NCI-H1048 (cell line): ENCODE measurements around the gene TBCD.

Source experiments
- DNase-seq: peaks from one replicate; lab custom pipeline; 2025; lab: John Stamatoyannopoulos, UW

Gene TBCD

GRCh38 chr17:82810644-82811430 lies 59.0 kb downstream of the TBCD start:
- no peak for DNase-seq

- no peak for DNase-seq
Observed at GRCh38 chr17:82812058-82812457, 60.2 kb downstream of the TBCD start.

DNA sequence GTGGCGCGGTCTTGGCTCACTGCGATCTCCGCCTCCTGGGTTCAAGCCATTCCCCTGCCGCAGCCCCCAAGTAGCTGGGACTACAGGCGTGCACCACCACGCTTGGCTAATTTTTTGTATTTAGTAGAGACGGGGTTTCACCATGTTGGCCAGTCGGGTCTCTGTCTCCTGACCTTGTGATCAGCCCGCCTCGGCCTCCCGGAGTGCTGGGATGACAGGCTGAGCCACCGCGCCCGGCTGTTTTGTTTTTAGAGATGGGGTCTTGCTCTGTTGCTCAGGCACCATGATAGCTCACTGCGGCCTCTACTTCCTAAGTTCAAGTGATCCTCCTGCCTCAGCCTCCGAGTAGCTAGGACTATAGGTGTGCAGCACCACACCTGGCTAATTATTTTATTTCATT lies 60.7 kb downstream of the TBCD start:
- no peak for DNase-seq

- DNase-seq = no peak
Observed at GRCh38 chr17:82813299-82814051, 61.6 kb downstream of the TBCD start.

DNA sequence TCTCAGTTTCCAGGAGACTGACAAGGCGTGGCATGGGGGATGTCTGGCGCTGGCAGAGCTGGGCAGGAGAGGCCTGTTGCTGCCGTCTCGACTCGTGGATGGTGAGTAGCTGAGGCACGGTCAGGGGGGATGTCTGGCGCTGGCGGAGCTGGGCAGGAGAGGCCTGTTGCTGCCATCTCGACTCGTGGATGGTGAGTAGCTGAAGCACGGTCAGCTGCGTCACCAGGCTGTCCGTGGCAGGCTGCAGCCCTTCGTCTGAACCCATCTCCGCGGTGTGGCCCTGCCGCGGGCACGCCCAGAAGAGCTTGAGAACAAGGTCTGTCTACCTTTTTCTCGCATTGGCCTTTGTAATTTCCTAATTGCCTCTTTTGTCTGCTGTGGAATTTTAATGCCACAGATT lies 63.0 kb downstream of the TBCD start:
- no peak for DNase-seq

DNA sequence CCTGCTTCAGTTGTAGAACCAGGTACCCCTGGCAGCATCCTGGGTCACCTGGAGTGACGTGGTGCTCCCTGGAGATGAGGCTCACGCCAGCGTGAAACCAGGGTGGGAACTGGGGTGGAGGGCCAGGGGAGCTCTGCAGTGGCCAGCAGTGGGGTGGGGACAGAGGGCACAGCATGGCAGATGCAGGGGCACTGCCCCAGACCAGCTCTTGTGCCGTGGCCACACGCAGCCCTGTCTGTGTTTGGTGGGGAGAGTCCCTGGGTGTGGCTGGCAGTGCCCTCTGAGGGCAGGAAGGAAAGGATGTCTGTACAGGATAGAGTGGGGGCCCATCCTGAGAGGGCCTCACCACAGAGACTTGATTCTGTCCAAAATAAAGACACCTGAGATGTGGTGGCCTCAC lies 63.5 kb downstream of the TBCD start:
- no peak for DNase-seq

DNA sequence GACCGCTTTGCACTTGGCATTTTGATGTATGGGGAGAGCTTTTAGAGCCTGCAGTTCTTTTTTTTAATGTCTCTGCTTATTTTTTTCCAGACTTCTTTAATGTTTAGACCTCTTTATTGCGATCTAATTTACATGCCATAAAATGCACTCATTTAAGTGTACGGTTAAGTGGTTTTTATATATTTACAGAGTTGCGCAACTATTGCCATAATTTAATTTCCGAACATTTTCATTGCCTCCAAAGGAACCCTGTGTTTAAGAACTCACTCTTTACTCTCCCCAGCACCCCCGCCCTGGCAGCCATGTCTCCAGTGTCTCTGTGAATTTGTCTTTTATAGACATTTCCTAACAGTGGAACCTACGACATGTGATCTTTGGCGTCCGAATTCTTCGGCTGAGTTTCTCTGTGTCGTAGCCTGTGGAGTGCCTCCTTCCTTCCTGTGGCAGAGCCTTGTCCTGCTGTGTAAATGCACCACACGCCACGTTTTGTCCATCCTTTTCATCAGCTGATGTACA lies 64.0 kb downstream of the TBCD start:
- DNase-seq = no peak

DNA sequence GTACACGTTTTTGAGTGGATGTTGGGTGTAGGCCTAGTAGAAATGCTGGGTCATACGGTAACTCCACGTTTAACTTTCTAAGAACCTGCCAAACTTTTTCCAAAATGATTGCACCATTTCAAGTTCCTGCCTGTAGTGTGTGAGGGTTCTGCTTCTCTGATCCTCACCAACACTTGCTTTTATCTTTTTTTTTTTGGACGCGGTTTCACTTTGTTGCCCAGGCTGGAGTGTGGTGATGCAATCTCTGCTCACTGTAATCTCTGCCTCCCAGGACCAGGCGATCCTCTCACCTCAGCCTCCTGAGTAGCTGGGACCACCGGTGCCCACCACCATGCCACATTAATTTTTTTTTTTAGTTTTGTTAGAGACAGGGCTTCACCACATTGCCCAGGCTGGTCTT lies 64.5 kb downstream of the TBCD start:
- DNase-seq = no peak

GRCh38 chr17:82817947-82818346 lies 66.1 kb downstream of the TBCD start:
- no peak for DNase-seq

DNA sequence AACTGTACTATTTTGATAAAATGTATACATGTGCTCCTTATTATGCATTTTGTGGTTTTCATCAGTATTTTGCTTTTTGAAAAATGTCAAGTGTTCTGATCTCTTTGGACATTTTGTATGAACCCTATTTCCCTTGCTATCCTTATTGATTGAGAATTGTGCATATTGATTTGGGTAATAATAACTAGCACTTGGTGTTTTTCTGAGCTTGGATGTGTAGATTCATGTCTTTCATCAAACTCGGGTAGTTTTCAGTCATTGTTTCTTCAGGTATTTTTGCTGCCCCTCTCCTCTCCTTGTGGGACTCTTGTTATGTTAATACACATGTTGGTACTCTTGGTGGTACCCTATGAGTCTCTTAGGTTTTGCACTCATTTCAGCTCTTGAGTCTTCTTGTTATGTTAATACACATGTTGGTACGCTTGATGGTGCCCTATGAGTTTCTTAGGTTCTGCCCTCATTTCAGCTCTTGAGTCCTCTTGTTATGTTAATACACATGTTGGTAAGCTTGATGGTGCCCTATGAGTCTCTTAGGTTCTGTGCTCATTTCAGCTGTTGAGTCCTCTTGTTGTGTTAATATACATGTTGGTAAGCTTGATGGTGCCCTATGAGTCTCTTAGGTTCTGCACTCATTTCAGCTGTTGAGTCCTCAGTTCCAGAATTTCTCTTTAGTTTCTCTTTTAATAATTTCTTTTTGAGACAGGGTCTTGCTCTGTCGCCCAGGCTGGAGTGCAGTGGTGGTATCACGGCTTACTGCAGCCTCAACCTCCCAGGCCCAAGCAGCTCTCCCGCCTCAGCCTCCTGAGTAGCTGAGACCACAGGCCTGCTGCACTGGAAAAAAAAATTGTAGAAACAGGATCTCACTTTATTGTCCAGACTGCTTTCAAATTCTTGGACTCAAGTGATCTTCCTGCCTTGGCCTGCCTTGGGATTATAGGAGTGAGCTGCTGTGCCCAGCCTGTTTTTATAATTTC lies 68.7 kb downstream of the TBCD start:
- no peak for DNase-seq

GRCh38 chr17:82821554-82821953 lies 69.7 kb downstream of the TBCD start:
- no peak for DNase-seq

GRCh38 chr17:82822281-82822680 lies 70.4 kb downstream of the TBCD start:
- no peak for DNase-seq

GRCh38 chr17:82823004-82823403 lies 71.1 kb downstream of the TBCD start:
- no peak for DNase-seq

DNA sequence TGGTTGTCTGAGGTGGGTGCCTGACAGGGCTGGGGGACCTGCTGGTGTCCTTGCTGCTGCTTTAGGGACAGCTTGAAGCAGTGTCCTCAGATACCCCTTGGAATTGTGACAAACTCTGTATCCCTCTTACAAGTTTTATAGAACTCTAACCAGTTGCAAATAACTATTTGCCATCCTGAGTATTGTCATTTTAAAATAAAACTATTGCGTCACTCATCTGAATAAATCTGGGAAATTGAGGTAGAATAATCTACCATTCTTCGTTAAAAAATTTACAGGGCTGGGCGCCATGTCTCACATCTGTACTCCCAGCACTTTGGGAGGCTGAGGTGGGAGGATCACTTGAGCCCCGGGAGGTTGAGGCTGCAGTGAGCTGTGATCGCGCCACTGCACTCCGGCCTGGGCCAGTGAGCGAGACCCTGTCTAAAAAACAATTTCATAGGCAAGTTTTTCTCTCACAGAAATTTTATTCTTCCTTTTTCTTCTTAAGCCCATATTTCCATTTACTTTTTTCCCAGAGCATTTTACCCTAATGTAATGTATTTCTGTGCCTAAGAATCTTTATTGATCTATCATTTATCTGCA lies 73.8 kb downstream of the TBCD start:
- no peak for DNase-seq

DNA sequence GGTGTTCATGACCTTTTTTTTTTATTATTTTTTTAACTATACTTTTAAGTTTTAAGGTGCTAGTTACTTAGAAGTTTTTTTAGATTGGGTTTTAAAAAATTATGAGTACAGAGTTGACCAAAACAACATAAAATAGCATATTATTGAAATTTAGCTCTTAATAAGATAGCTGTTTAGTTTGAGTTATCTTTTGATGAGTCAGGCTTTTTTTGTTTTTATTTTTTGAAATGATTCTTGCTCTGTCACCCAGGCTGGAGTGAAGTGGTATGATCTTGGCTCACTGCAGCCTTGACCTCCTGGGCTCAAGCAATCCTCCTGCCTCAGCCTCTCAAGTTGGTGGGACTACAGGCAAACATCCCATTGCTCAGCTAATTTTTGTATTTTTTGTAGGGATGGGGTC lies 74.3 kb downstream of the TBCD start:
- no peak for DNase-seq

GRCh38 chr17:82826956-82827355 lies 75.1 kb downstream of the TBCD start:
- DNase-seq = no peak

DNA sequence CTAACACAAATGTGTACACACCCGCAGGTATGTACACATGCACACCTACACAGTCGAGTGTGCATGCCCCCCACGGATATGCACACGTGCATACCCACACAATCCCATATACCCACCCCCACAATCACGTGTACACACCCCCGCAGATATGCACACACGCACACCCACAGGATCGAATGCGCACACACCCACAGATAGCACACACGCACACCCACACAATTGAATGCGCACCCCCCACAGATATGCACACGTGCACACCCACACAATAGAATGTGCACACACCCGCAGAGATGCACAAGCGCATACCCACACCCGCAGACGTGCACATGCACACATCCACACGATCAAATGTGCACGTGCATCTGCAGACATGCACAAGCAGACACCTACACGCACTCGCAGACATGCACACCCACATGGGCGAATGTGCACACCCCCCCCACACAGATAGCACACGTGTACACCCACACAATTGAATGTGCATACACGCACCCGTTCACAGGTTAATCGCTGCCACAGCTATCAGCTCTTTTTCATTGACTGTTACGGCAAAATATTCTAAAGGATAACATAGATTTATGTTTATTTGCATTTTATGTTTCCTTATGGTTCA lies 77.1 kb downstream of the TBCD start:
- no peak for DNase-seq

- no peak for DNase-seq
Observed at GRCh38 chr17:82830249-82830661, 78.4 kb downstream of the TBCD start.

DNA sequence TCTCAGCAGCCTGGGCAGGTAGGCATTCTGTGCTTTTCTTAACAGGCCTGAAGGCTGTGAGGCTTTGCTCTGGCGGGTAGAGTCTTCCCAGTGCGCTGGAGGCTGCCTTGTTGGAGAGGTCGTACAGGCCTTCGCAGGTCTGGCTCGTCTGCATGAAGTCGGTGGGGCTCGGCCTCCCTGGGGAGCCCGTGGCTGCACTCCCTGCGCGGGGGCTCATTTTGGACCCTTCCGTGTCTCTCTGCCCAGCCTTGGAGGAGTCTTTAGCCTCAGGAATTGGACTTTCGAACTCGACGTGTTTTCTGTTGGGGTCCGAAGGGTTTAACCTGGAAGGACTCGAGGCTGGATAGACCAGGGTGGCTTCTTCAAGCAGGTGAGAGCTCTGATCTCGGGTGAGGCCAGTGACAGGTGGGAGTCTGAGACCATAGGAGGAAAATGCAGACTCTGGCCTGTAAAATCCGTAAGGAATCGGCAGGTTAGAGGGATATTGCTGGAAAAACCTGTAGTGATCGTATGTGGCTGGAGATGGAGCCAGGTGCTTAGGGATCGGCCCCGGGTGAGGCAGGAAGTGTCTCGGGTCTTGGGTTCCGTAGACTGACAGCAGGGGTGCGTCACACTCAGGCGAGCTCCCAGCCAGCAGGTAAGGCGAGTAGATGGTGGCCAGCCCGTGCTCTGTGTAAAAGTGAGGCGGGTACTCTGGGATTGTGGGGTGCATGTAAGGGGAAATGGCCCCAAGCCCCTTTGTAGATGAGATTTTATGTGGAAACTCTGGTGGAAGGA lies 79.4 kb downstream of the TBCD start:
- DNase-seq = no peak

DNA sequence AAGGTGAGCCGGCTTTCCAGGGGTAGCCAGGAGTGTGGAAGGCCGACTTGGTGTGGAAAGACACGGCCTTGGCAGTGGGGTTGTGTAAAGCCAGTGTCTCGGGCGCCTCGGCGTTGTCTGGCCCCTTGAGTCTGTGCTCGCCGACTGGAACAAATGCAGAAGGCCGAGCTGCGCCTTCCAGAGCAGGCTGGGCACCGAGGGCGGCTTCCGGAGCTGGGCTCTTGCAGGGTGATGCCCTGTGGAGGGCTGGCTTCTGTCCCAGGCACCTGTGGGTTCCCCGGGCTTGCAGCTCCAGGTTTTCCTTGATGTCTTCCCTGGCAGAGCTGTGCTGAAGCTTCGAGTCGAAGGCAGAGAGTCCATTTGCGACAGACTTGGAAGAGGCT lies 79.9 kb downstream of the TBCD start:
- DNase-seq = no peak

GRCh38 chr17:82832411-82832810 lies 80.5 kb downstream of the TBCD start:
- DNase-seq = no peak
